Uterus (tissue), 4 donors: ENCODE data around the gene KLF11. TPM values are rescaled to one million over a fixed set of nuclear protein-coding genes. Genes with fewer than 3 reads are reported as not detected.
A peak's percentile ranks its signal among the peaks of the same experiment; 100 is the strongest.

Source experiments
- DNase-seq, 2 donors: peaks; one replicate each; pipeline ENCODE4 v3.0.0-alpha.2; 2019 to 2020
- H3K27ac ChIP-seq, 2 donors: fragments of 200-600 bp; sonication (generic); 1 replicate in 1 of 2; 2 replicates in 1 of 2; pipeline ENCODE4 v1.5.1; 2016 to 2018
- H3K27me3 ChIP-seq, 2 donors: fragments of 200-600 bp; sonication (generic); one replicate each; pipeline ENCODE4 v1.5.1; 2018 to 2019; ENCODE audit warnings: control low read depth in 1 of 2
- H3K36me3 ChIP-seq, 2 donors: fragments of 200-600 bp; sonication (generic); one replicate each; pipeline ENCODE4 v1.5.1; 2019; ENCODE audit warnings: control low read depth in 1 of 2
- H3K4me1 ChIP-seq, 2 donors: fragments of 200-600 bp; sonication (generic); one replicate each; pipeline ENCODE4 v1.5.1; 2018 to 2019; ENCODE audit warnings: control low read depth in 1 of 2
- H3K4me3 ChIP-seq, 2 donors: fragments of 200-600 bp; sonication (generic); 1 replicate in 1 of 2; 2 replicates in 1 of 2; pipeline ENCODE4 v1.5.1; 2018 to 2019; ENCODE audit warnings: mild to moderate bottlenecking in 1 of 2
- H3K9me3 ChIP-seq, 2 donors: fragments of 200-600 bp; sonication (generic); one replicate each; pipeline ENCODE4 v1.5.1; 2019; ENCODE audit warnings: control low read depth in 1 of 2
- POLR2A ChIP-seq, 2 donors: fragments of 450-650 bp; IDR thresholded peaks; one replicate each; pipeline ENCODE4 v1.6.1; 2016; ENCODE audit warnings: antibody characterized with exemption in 2 of 2, mild to moderate bottlenecking in 1 of 2, moderate library complexity in 1 of 2
- intact Hi-C: fragments of 100-400 bp; cut with DNase I; formaldehyde crosslinking; loops from one replicate; pipeline ENCODE4 v1.15.1; 2023; ENCODE audit warnings: low total_unique reads
- total RNA-seq, 4 donors: library from RNA; depleted of rRNA in 3 of 4; stranded (reverse); fragments of >200 nt in 3 of 4; gene quantifications; one replicate each; pipeline versions ENCODE4 v1.1.0 to v1.2.4, GENCODE V29; 2014 to 2023
- TF ChIP-seq, protein P1 (sequence below), 4 experiments: fragments of 200-600 bp in 2 of 4; fragments of 450-650 bp in 2 of 4; sonication (generic) in 2 of 4; IDR thresholded peaks; one replicate each; pipeline ENCODE4 v1.5.1; 2016 to 2019; ENCODE audit warnings: antibody characterized with exemption in 4 of 4, mild to moderate bottlenecking in 2 of 4, moderate library complexity in 1 of 4
- donor health status: DM: yes; HTN: yes; CAD: no.

KLF11 gene
- total RNA-seq, 4 donors from 2014 or later, result 23.4 to 49.9 (median 31.7) TPM

DNA sequence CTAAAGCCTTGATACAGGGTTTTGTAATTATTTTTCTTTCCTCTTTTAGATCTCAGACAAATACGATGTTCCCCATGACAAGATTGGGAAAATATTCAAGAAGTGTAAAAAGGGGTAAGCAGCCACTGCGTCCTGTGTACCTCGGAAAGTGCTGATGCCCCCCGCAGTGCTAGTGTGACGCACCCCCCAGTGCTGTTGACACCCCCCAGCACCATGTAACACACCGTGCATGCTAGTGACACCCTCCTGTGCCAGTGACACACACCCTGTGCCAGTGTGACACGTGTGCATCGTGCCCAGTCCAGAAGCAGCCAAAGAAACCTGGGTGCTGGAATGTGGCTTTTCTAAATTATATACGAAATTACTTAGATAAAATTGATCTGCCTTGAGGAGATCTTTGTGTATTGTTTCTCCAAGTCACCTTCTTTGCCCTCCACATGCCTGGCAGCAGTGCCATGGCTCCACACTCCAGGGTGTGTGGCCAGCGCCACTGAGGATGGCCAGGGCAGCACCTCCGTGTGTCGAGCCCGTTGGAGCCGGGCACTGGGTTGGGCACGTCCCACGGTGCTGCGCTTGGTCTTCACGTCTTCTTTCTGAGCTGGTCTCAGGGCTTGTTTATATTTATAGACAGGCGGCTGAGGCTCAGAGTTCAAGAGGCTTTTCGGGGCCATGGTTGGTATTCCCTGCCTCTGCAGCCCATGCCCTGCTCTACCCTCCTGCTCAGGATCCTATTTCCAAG, 44.3 kb upstream of the KLF11 start:
- H3K9me3 ChIP-seq, result no peaks in the 10 kb centered on the region
- no peak for TF ChIP-seq POLR2A (IDR thresholded peaks at IDR 0.05)
- TF ChIP-seq, protein P1, sequence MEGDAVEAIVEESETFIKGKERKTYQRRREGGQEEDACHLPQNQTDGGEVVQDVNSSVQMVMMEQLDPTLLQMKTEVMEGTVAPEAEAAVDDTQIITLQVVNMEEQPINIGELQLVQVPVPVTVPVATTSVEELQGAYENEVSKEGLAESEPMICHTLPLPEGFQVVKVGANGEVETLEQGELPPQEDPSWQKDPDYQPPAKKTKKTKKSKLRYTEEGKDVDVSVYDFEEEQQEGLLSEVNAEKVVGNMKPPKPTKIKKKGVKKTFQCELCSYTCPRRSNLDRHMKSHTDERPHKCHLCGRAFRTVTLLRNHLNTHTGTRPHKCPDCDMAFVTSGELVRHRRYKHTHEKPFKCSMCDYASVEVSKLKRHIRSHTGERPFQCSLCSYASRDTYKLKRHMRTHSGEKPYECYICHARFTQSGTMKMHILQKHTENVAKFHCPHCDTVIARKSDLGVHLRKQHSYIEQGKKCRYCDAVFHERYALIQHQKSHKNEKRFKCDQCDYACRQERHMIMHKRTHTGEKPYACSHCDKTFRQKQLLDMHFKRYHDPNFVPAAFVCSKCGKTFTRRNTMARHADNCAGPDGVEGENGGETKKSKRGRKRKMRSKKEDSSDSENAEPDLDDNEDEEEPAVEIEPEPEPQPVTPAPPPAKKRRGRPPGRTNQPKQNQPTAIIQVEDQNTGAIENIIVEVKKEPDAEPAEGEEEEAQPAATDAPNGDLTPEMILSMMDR (IDR thresholded peaks at IDR 0.05), result no peak
- no peak overlapping the region for H3K4me3 ChIP-seq
- no peaks in the 10 kb centered on the region for H3K27me3 ChIP-seq
- H3K4me1 ChIP-seq, result no peaks in the 10 kb centered on the region
- intact Hi-C loops, result no loop called here
- H3K36me3 ChIP-seq, result no peaks in the 10 kb centered on the region
- peak in 1 of 2 donors; percentile 10 for DNase-seq
- H3K27ac ChIP-seq, result no peak overlapping the region

DNA sequence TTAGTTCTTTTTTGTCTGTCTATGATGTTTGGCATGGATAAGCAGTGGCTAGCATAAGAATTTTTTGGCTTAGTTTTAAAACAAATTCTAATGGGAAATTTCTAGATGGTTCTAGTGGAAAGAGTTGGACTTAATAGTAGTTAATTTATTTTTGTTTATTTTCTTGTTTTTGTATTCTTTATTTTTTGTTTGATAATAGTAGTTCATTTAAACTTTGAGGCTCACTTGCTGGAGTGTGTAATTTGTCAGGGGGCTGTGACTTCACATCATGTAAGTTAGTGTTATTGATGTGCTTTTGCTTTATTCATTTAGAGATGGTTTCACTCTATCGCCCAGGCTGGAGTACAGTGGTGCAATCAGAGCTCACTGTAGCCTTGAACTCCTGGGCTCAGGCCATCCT, 43.7 kb upstream of the KLF11 start:
- DNase-seq, result no peak
- no peak for TF ChIP-seq POLR2A (IDR thresholded peaks at IDR 0.05)
- TF ChIP-seq, protein P1 (IDR thresholded peaks at IDR 0.05), result no peak
- H3K4me1 ChIP-seq, result no peaks in the 10 kb centered on the region
- no peaks in the 10 kb centered on the region for H3K9me3 ChIP-seq
- H3K27me3 ChIP-seq, result no peaks in the 10 kb centered on the region
- intact Hi-C loops, result no loop called here
- H3K4me3 ChIP-seq, result no peak overlapping the region
- H3K27ac ChIP-seq, result no peak overlapping the region
- H3K36me3 ChIP-seq, result no peaks in the 10 kb centered on the region

DNA sequence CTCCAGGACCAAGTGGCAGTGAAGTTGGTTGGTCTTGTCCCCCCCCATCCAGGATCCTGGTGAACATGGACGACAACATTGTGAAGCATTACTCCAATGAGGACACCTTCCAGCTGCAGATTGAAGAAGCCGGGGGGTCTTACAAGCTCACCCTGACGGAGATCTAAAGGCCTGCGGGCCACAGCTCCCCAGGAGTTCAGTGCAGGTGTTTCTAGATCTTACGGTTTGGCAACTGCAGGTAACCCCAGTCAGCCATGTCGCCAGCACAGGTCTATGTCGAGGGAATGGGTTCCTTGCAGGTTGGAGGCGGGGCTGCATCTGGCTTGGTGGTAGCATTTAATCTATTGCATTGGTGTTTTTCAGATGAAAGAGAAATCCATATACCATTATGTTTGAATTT, 42.8 kb upstream of the KLF11 start:
- no peak for TF ChIP-seq POLR2A (IDR thresholded peaks at IDR 0.05)
- TF ChIP-seq, protein P1 (IDR thresholded peaks at IDR 0.05), result no peak
- no peaks in the 10 kb centered on the region for H3K9me3 ChIP-seq
- no peaks in the 10 kb centered on the region for H3K36me3 ChIP-seq
- no peak overlapping the region for H3K27ac ChIP-seq
- intact Hi-C loops, result no loop called here
- H3K4me3 ChIP-seq, result no peak overlapping the region
- H3K4me1 ChIP-seq, result no peaks in the 10 kb centered on the region
- peak in 1 of 2 donors; percentile 7 for DNase-seq
- H3K27me3 ChIP-seq, result no peaks in the 10 kb centered on the region

DNA sequence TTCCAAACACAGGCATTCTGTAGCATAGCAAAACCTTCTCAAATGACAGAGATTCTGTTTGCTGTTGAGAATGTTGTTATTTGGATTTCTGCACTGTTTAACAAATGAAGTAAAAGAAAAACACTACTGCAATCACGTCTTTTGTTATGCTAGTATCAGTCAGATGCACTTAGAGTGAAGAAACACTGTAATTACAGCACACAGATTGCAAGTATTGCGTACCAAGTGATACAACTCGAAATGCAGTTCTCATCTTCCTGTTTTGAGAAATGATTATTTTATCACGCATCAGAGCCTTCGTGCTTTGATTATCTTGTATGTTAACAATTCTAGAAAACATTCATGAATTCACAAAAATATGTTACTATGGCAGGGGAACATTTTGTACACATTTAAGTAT, 41.8 kb upstream of the KLF11 start:
- intact Hi-C loops, result no loop called here
- H3K4me1 ChIP-seq, result no peaks in the 10 kb centered on the region
- no peaks in the 10 kb centered on the region for H3K27me3 ChIP-seq
- H3K36me3 ChIP-seq, result no peaks in the 10 kb centered on the region
- DNase-seq, result no peak
- H3K27ac ChIP-seq, result no peak overlapping the region
- no peak overlapping the region for H3K4me3 ChIP-seq
- H3K9me3 ChIP-seq, result no peaks in the 10 kb centered on the region
- TF ChIP-seq POLR2A (IDR thresholded peaks at IDR 0.05), result no peak
- TF ChIP-seq, protein P1 (IDR thresholded peaks at IDR 0.05), result no peak

DNA sequence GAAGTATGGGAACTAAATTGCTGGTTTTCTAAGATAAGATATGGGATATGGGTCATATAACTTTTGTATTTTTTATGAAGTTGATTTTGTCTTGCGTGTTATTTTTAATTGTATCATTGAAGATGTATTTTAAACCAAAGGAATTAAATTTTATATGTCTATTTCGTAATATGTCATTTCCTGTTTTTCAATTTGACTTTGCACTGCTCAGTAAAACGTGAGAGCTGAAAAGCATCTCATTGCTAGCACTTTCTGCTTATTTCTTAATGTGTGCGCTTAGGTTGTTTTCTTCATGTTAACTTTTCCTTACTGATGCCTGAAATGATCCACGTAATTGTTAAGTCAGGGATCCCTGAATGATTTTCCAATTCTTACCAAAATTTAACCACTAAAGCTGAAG, 41.2 kb upstream of the KLF11 start:
- H3K9me3 ChIP-seq, result no peaks in the 10 kb centered on the region
- intact Hi-C loops, result no loop called here
- no peaks in the 10 kb centered on the region for H3K27me3 ChIP-seq
- peak overlapping the region in 1 of 2 donors; percentile 13 for H3K27ac ChIP-seq
- no peaks in the 10 kb centered on the region for H3K4me1 ChIP-seq
- H3K36me3 ChIP-seq, result no peaks in the 10 kb centered on the region
- no peak for DNase-seq
- TF ChIP-seq POLR2A (IDR thresholded peaks at IDR 0.05), result no peak
- TF ChIP-seq, protein P1 (IDR thresholded peaks at IDR 0.05), result no peak
- no peak overlapping the region for H3K4me3 ChIP-seq
